Smooth muscle cell (in vitro differentiated cells): ENCODE measurements around the gene GRAMD1B. TPM values are rescaled to one million over a fixed set of nuclear protein-coding genes. Genes with fewer than 3 reads are reported as not detected.
"Not testable (repeated sequence)": the region's sequence is repeated elsewhere in the genome, so short reads cannot be mapped to it uniquely, and the experiment has no call there.

ENCODE experiments used
- DNase-seq: peaks from one replicate; lab custom pipeline; 2025; ENCODE audit not compliant: unreplicated experiment; lab: John Stamatoyannopoulos, UW
- H2AFZ ChIP-seq: fragments of 200-600 bp; sonication (generic); 2 replicates; pipeline ENCODE4 v1.6.0; 2016; ENCODE audit warnings: antibody characterized with exemption, low read depth, mild to moderate bottlenecking
- H3F3A ChIP-seq: fragments of 200-600 bp; sonication (generic); 2 replicates; pipeline ENCODE4 v1.6.0; 2017; ENCODE audit warnings: antibody characterized with exemption, low read depth
- H3K27ac ChIP-seq: fragments of 200-600 bp; sonication (generic); 2 replicates; pipeline ENCODE4 v1.5.1; 2016; ENCODE audit warnings: low read depth, mild to moderate bottlenecking
- H3K27me3 ChIP-seq: fragments of 200-600 bp; sonication (generic); 2 replicates; pipeline ENCODE4 v1.6.1; 2016; ENCODE audit warnings: low read depth, mild to moderate bottlenecking
- H3K36me3 ChIP-seq: fragments of 200-600 bp; sonication (generic); 2 replicates; pipeline ENCODE4 v1.5.1; 2016; ENCODE audit warnings: low read depth
- H3K4me1 ChIP-seq: fragments of 200-600 bp; sonication (generic); 2 replicates; pipeline ENCODE4 v1.5.1; 2016; ENCODE audit warnings: low read depth
- H3K4me2 ChIP-seq: fragments of 200-600 bp; sonication (generic); 2 replicates; pipeline ENCODE4 v1.6.0; 2016; ENCODE audit warnings: mild to moderate bottlenecking
- H3K4me3 ChIP-seq: fragments of 200-600 bp; sonication (generic); 2 replicates; pipeline ENCODE4 v1.5.1; 2016; ENCODE audit warnings: mild to moderate bottlenecking
- H3K79me2 ChIP-seq: fragments of 200-600 bp; sonication (generic); 2 replicates; pipeline ENCODE4 v1.6.0; 2016; ENCODE audit warnings: low read depth, mild to moderate bottlenecking
- H3K9ac ChIP-seq: fragments of 200-600 bp; sonication (generic); 2 replicates; pipeline ENCODE4 v1.6.0; 2016; ENCODE audit warnings: low read depth
- H3K9me3 ChIP-seq: fragments of 200-600 bp; sonication (generic); replicated peaks from 2 replicates; pipeline ENCODE4 v1.5.1; 2016; ENCODE audit warnings: low read depth
- H4K20me1 ChIP-seq: fragments of 200-600 bp; sonication (generic); 2 replicates; pipeline ENCODE4 v1.6.0; 2016; ENCODE audit warnings: low read depth
- WGBS: methylation state at CpG from one replicate; pipeline ENCODE4 v1.1.7; 2016; ENCODE audit warnings: low lambda C conversion rate; 5-methylcytosine and 5-hydroxymethylcytosine counted together
- polyA plus RNA-seq: library from polyadenylated mRNA; unstranded; fragments of >200 nt; fragmentation: Nextera tagmentation; extraction: Ambion mirVana; gene quantifications from 2 replicates; pipeline ENCODE4 v1.2.1, GENCODE V29; 2016
- total RNA-seq: library from RNA; depleted of rRNA; stranded (reverse); fragments of >200 nt; gene quantifications from 2 replicates; pipeline ENCODE4 v1.2.3, GENCODE V29; 2014
- TF ChIP-seq, protein P1 (sequence below): fragments of 200-600 bp; sonication (generic); IDR thresholded peaks from 2 replicates; pipeline ENCODE4 v1.5.1; 2017; ENCODE audit warnings: borderline replicate concordance, mild to moderate bottlenecking, antibody characterized with exemption; ENCODE audit not compliant: insufficient read depth, poor library complexity, severe bottlenecking

The GRAMD1B gene
- total and polyA plus RNA-seq, 2 experiments from 2014 or later = 2.4 to 3.4 TPM

DNA sequence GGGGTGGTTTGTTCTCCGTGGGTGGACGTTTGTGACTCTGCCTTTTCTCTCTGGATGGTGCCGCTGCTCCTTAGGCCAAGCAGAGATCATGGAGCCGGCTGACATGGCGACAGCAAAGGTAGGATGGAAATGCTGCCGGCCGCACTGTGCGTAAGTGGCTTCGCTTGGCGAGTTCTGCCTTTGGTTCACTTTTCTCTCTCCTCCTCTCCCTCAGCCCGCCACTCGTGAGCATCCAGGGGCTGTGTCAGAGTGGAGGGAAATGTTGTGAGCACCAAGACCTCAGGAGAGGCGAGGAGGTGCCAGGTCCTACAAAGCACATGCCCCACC lies 80.5 kb downstream of the GRAMD1B start:
- Histone ChIP-seq H3K9me3 (no peaks in the 10 kb centered on the region), H3K4me3 (no peak overlapping the region), H2AFZ (no peak overlapping the region), H3K4me2 (no peak overlapping the region), H3K36me3 (no peaks in the 10 kb centered on the region), H3K27ac (no peak overlapping the region), H3K79me2 (no peaks in the 10 kb centered on the region), H3K4me1 (peaks cover 8% of the 10 kb centered on the region), H3K27me3 (no peaks in the 10 kb centered on the region), H3F3A (no peaks in the 10 kb centered on the region), H3K9ac (no peak overlapping the region), H4K20me1 (no peaks in the 10 kb centered on the region)
- TF ChIP-seq, protein P1, sequence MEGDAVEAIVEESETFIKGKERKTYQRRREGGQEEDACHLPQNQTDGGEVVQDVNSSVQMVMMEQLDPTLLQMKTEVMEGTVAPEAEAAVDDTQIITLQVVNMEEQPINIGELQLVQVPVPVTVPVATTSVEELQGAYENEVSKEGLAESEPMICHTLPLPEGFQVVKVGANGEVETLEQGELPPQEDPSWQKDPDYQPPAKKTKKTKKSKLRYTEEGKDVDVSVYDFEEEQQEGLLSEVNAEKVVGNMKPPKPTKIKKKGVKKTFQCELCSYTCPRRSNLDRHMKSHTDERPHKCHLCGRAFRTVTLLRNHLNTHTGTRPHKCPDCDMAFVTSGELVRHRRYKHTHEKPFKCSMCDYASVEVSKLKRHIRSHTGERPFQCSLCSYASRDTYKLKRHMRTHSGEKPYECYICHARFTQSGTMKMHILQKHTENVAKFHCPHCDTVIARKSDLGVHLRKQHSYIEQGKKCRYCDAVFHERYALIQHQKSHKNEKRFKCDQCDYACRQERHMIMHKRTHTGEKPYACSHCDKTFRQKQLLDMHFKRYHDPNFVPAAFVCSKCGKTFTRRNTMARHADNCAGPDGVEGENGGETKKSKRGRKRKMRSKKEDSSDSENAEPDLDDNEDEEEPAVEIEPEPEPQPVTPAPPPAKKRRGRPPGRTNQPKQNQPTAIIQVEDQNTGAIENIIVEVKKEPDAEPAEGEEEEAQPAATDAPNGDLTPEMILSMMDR = no peak
- WGBS = 93% methylated on average over 13 of the region's 13 CpGs
- no peak for DNase-seq

DNA sequence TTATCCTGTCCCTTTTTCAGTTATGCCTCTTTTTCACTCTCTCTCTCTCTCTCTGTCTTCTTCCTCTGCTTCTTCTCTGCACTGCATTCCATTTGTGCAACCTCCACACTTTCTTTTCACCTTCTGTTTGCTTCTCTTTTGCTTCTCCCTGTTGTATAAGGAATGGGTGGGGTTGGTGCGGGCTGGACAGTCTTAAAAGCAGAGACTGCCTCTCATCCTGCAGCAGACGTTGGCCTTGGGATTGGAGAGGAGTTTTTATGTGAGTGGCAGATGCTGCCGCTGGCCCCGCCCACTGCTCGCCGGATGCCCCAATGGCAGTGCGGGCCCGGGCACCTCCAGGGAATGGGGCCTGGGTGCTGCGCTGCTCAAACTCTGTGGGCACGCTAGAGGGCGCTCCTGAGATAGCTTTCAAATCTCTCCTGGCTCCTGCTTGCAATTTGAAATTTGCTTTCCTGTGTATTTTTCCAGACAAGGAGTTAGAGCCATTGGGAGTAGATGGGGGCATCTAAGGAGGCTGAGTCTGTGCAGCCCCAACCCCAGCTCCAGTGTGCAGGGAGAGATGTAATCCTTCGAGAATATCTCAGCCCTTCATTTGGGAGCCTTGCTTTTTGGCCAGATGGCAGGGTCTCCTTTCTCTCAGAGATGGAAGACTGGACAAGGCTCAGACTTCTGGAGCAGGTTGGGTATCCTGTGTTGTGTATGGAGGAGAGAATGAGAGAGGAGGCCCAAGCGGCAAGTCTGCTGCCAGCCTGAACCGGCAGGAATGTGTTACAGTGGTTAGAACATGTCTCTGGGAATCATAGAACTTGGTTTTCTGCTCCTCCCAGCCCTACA lies 81.2 kb downstream of the GRAMD1B start:
- Histone ChIP-seq H3K27ac (no peak overlapping the region), H3K27me3 (no peaks in the 10 kb centered on the region), H3K4me3 (no peak overlapping the region), H2AFZ (no peak overlapping the region), H4K20me1 (no peaks in the 10 kb centered on the region), H3K9me3 (no peaks in the 10 kb centered on the region), H3K4me2 (peak overlapping the region; percentile 53), H3K36me3 (no peaks in the 10 kb centered on the region), H3K4me1 (peaks cover 3% of the 10 kb centered on the region), H3K9ac (no peak overlapping the region), H3F3A (no peaks in the 10 kb centered on the region), H3K79me2 (no peaks in the 10 kb centered on the region)
- DNase-seq = peak; percentile 66
- TF ChIP-seq, protein P1 = peak; percentile 89
- 18% methylated on average over 14 of the region's 14 CpGs for WGBS

DNA sequence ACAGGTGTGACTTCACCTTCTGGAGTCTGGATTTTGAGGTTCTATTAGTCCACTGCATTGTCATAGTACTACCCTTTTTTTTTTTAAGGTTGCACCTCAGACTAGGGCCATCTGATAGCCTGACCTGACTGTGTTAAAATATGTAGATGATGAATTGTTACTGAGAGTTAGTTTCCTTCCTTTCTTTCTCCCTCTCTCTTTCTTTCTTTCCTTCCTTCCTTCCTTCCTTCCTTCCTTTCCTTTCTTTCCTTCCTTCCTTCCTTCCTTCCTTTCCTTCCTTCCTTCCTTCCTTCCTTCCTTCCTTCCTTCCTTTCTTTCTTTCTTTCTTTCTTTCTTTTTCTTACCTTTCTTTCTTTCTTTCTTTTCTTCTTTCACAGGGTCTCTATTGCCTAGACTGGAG lies 83.2 kb downstream of the GRAMD1B start:
- H3K27me3 ChIP-seq, H4K20me1 ChIP-seq, H3K4me3 ChIP-seq, H3K9ac ChIP-seq, H3K36me3 ChIP-seq, H3K79me2 ChIP-seq, H3K9me3 ChIP-seq, H3K4me1 ChIP-seq, H2AFZ ChIP-seq, H3K4me2 ChIP-seq, DNase-seq, H3K27ac ChIP-seq, H3F3A ChIP-seq: not testable (repeated sequence)

DNA sequence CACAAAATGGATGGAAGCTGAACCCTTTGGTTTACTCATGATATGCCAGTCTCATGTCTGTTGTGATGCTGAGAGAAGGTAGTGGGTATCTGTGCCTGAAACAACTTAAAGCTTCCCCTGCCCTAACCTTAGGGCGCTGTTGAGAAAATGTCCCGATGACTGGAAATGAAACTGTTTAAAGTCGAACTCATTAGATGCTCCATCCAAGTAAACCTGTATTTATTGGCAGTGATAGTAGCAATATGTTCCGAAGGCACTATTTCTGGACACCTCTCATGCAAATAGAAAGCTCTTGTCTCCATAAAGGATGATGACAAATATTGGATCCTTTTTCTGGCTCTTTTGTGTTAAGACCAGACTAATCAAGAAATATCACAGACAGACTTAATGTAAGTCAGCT lies 86.2 kb downstream of the GRAMD1B start:
- no peak for DNase-seq
- Histone ChIP-seq H3K4me1 (peaks cover 14% of the 10 kb centered on the region), H3K27ac (no peak overlapping the region), H3K4me2 (no peak overlapping the region), H3K36me3 (no peaks in the 10 kb centered on the region), H3F3A (no peaks in the 10 kb centered on the region), H3K27me3 (no peaks in the 10 kb centered on the region), H3K79me2 (no peaks in the 10 kb centered on the region), H3K9me3 (no peaks in the 10 kb centered on the region), H3K4me3 (no peak overlapping the region), H4K20me1 (no peaks in the 10 kb centered on the region), H3K9ac (no peak overlapping the region), H2AFZ (no peak overlapping the region)
- TF ChIP-seq, protein P1 = no peak
- WGBS = 96% methylated on average over 4 of the region's 4 CpGs
